Measurements from ENCODE around the gene TMTC1.

DNA sequence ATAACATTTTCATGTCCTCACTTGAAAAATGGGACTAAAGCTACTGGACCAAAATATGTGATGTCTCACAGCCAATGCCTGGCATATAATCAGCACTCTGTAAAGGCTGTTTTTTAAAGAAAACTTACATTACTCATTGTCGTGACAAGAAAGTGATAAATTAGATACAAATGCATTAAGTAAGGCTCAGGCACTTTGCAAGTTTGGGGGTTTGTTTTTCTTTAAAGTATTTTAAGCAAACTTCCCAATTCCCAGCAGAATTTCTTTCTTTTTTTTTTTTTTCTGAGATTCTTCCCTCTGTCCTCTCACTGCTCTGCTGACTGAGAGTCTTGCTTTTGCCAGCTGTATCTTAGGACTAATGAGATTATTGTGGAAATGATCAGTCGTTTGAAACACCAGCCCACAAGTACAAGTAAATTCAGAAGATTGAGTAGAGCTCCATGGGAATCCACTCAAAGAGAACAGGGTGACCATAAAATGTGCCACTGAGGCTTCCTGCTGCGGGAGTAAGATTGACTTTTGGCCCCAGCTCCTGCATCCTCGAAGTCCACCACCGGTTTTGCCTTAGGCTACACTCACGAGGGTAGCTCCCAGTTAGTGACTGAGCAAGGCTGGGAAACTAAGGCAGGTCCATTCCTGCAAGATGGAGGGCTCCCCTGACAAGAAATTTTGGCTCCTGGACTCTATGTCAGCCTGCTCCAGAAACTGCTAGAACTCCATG, 82.8 kb downstream of the TMTC1 start:
- TF ChIP-seq, protein P1, sequence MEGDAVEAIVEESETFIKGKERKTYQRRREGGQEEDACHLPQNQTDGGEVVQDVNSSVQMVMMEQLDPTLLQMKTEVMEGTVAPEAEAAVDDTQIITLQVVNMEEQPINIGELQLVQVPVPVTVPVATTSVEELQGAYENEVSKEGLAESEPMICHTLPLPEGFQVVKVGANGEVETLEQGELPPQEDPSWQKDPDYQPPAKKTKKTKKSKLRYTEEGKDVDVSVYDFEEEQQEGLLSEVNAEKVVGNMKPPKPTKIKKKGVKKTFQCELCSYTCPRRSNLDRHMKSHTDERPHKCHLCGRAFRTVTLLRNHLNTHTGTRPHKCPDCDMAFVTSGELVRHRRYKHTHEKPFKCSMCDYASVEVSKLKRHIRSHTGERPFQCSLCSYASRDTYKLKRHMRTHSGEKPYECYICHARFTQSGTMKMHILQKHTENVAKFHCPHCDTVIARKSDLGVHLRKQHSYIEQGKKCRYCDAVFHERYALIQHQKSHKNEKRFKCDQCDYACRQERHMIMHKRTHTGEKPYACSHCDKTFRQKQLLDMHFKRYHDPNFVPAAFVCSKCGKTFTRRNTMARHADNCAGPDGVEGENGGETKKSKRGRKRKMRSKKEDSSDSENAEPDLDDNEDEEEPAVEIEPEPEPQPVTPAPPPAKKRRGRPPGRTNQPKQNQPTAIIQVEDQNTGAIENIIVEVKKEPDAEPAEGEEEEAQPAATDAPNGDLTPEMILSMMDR (conservative IDR thresholded peaks at IDR 0.05 in 1 of 2, IDR thresholded peaks at IDR 0.05 in 1 of 2; ENCODE audit: low read depth in 1 of 2, low read length in 2 of 2), result no peak
- TF ChIP-seq EZH2 (IDR thresholded peaks at IDR 0.05; ENCODE audit: low read length, missing control alignments), result no peak
